Sigmoid colon (tissue), 7 donors: Measurements from ENCODE around the gene EDDM3A. TPM values are rescaled to one million over a fixed set of nuclear protein-coding genes. Genes with fewer than 3 reads are reported as not detected.
"Not testable (repeated sequence)": the region's sequence is repeated elsewhere in the genome, so short reads cannot be mapped to it uniquely, and the experiment has no call there.

Source experiments
- DNase-seq: peaks from one replicate; pipeline ENCODE4 v3.0.0-alpha.2; 2019
- H3K27ac ChIP-seq, 4 donors: fragments of 200-600 bp; sonication (generic); one replicate each; pipeline ENCODE4 v1.5.1; 2016 to 2019; ENCODE audit warnings: mild to moderate bottlenecking in 1 of 4
- H3K27me3 ChIP-seq, 3 donors: fragments of 200-600 bp; sonication (generic); one replicate each; pipeline ENCODE4 v1.5.1; 2019; ENCODE audit warnings: mild to moderate bottlenecking in 1 of 3
- H3K36me3 ChIP-seq, 4 donors: fragments of 200-600 bp; sonication (generic); one replicate each; pipeline ENCODE4 v1.5.1; 2016 to 2019
- H3K4me1 ChIP-seq, 4 donors: fragments of 200-600 bp; sonication (generic); one replicate each; pipeline ENCODE4 v1.5.1; 2017 to 2019
- H3K4me3 ChIP-seq, 4 donors: fragments of 200-600 bp; sonication (generic); one replicate each; pipeline ENCODE4 v1.5.1; 2017 to 2019; ENCODE audit warnings: mild to moderate bottlenecking in 2 of 4, moderate library complexity in 1 of 4
- H3K9me3 ChIP-seq, 4 donors: fragments of 200-600 bp in 3 of 4; sonication (generic) in 3 of 4; one replicate each; pipeline versions ENCODE4 v1.5.1 to v1.6.1; 2013 to 2019
- CTCF ChIP-seq, 4 experiments: fragments of 450-650 bp in 3 of 4; fragments of 200-600 bp in 1 of 4; IDR thresholded peaks; one replicate each; pipeline ENCODE4 v1.5.1; 2016 to 2019; ENCODE audit warnings: antibody characterized with exemption in 4 of 4, mild to moderate bottlenecking in 3 of 4, moderate library complexity in 2 of 4
- EP300 ChIP-seq, 4 donors: sonication (generic); formaldehyde crosslinking; IDR thresholded peaks; one replicate each; pipeline ENCODE4 v1.6.1; 2017; ENCODE audit warnings: antibody characterized with exemption in 4 of 4
- POLR2A ChIP-seq, 2 donors: fragments of 450-650 bp; IDR thresholded peaks; one replicate each; pipeline ENCODE4 v1.6.1; 2016; ENCODE audit warnings: antibody characterized with exemption in 2 of 2, mild to moderate bottlenecking in 2 of 2, moderate library complexity in 2 of 2
- POLR2AphosphoS5 ChIP-seq, 4 donors: sonication (generic); formaldehyde crosslinking; IDR thresholded peaks; one replicate each; pipeline ENCODE4 v1.6.1; 2017; ENCODE audit warnings: antibody characterized with exemption in 4 of 4
- WGBS, 2 donors: extraction: QIAGEN DNeasy Blood & Tissue Kit; methylation state at CpG; one replicate each; pipeline ENCODE4 v1.1.7; 2013; 5-methylcytosine and 5-hydroxymethylcytosine counted together
- intact Hi-C: fragments of 100-400 bp; cut with DNase I; formaldehyde crosslinking; loops from one replicate; pipeline ENCODE4 v1.15.1; 2023
- polyA plus RNA-seq, 3 donors: library from polyadenylated mRNA; stranded (reverse); fragments of 200-250 nt; gene quantifications; one replicate each; pipeline ENCODE4 v1.2.3, GENCODE V29; 2013
- total RNA-seq, 4 donors: library from RNA; depleted of rRNA; stranded (reverse); fragments of >200 nt; gene quantifications; one replicate each; pipeline ENCODE4 v1.1.0, GENCODE V29; 2016
- donor health status: healthy with polysubstance abuse.
- donor health status: Bipolar disorder and iron deficiency.
- donor health status: healthy.

EDDM3A gene
- total and polyA plus RNA-seq, 7 donors = not detected

- no peak for TF ChIP-seq EP300 (IDR thresholded peaks at IDR 0.05)
- no peak for TF ChIP-seq CTCF (IDR thresholded peaks at IDR 0.05)
- no peak for TF ChIP-seq POLR2AphosphoS5 (IDR thresholded peaks at IDR 0.05)
- no peak for TF ChIP-seq POLR2A (IDR thresholded peaks at IDR 0.05)
- WGBS, 2 donors = 88 to 95% methylated on average over 2 of the region's 2 CpGs
These were observed 8.6 kb downstream of the EDDM3A start for GRCh38 chr14:20754308-20754707.

GRCh38 chr14:20755037-20755436 is 9.3 kb downstream of the EDDM3A start:
- H3K4me3 ChIP-seq = no peak overlapping the region
- 80 to 83% methylated on average over 6 of the region's 6 CpGs for WGBS, 2 donors
- no peaks in the 10 kb centered on the region for H3K4me1 ChIP-seq
- no peaks in the 10 kb centered on the region for H3K36me3 ChIP-seq
- intact Hi-C loops = no loop called here
- H3K27me3 ChIP-seq = no peaks in the 10 kb centered on the region
- no peak overlapping the region for H3K27ac ChIP-seq
- TF ChIP-seq EP300 (IDR thresholded peaks at IDR 0.05) (no peak), POLR2A (IDR thresholded peaks at IDR 0.05) (no peak), POLR2AphosphoS5 (IDR thresholded peaks at IDR 0.05) (no peak), CTCF (IDR thresholded peaks at IDR 0.05) (no peak)
- no peak for DNase-seq
- H3K9me3 ChIP-seq = peaks cover 0 to 6% (median 0%) of the 10 kb centered on the region in 4 donors

More at GRCh38 chr14:20754308-20754707, 8.6 kb downstream of the EDDM3A start:
- Histone ChIP-seq H3K36me3 (no peaks in the 10 kb centered on the region), H3K27me3 (no peaks in the 10 kb centered on the region), H3K9me3 (peaks cover 0 to 6% (median 0%) of the 10 kb centered on the region in 4 donors), H3K4me3 (no peak overlapping the region), H3K4me1 (no peaks in the 10 kb centered on the region), H3K27ac (no peak overlapping the region)
- intact Hi-C loops = no loop called here
- no peak for DNase-seq

- TF ChIP-seq EP300 (IDR thresholded peaks at IDR 0.05) (no peak), CTCF (IDR thresholded peaks at IDR 0.05) (no peak), POLR2AphosphoS5 (IDR thresholded peaks at IDR 0.05) (no peak), POLR2A (IDR thresholded peaks at IDR 0.05) (no peak)
- no peaks in the 10 kb centered on the region for H3K9me3 ChIP-seq
- H3K36me3 ChIP-seq = no peaks in the 10 kb centered on the region
- H3K4me1 ChIP-seq = no peaks in the 10 kb centered on the region
- 53 to 56% methylated on average over 4 of the region's 4 CpGs for WGBS, 2 donors
- intact Hi-C loops = no loop called here
- no peaks in the 10 kb centered on the region for H3K27me3 ChIP-seq
- DNase-seq = no peak
- H3K4me3 ChIP-seq = no peak overlapping the region
- H3K27ac ChIP-seq = no peak overlapping the region
These were observed 12.3 kb downstream of the EDDM3A start for GRCh38 chr14:20757965-20758364.

GRCh38 chr14:20759465-20759864 is 13.8 kb downstream of the EDDM3A start:
- DNase-seq, H3K4me1 ChIP-seq, intact Hi-C loops, H3K9me3 ChIP-seq, H3K36me3 ChIP-seq, H3K4me3 ChIP-seq, H3K27me3 ChIP-seq, H3K27ac ChIP-seq: not testable (repeated sequence)
- WGBS, 2 donors = 91 to 96% methylated on average over 5 of the region's 5 CpGs

GRCh38 chr14:20760950-20761349 is 15.3 kb downstream of the EDDM3A start:
- no peak overlapping the region for H3K4me3 ChIP-seq
- H3K9me3 ChIP-seq = no peaks in the 10 kb centered on the region
- H3K4me1 ChIP-seq = no peaks in the 10 kb centered on the region
- H3K27me3 ChIP-seq = no peaks in the 10 kb centered on the region
- no peaks in the 10 kb centered on the region for H3K36me3 ChIP-seq
- intact Hi-C loops = no loop called here
- no peak overlapping the region for H3K27ac ChIP-seq
- no peak for DNase-seq
- no peak for TF ChIP-seq POLR2AphosphoS5 (IDR thresholded peaks at IDR 0.05)
- TF ChIP-seq CTCF (IDR thresholded peaks at IDR 0.05) = no peak
- no peak for TF ChIP-seq POLR2A (IDR thresholded peaks at IDR 0.05)
- no peak for TF ChIP-seq EP300 (IDR thresholded peaks at IDR 0.05)
